Activated CD4-positive, alpha-beta memory T cell treated with anti-CD3 and anti-CD28 coated beads, Interleukin-2, amount 10 ng/mL, durations not matched to agents 7 days and 5 days (primary cell): ENCODE data around the gene LRRC59. TPM values are rescaled to one million over a fixed set of nuclear protein-coding genes. Genes with fewer than 3 reads are reported as not detected.
A peak's percentile ranks its signal among the peaks of the same experiment; 100 is the strongest.

Experiments used
- CTCF ChIA-PET: fragments of 350-600 bp; sonication (Branson Sonifier 250); formaldehyde crosslinking; loops from one replicate; lab custom pipeline; 2021; ENCODE audit warnings: antibody characterized with exemption, inconsistent platforms; lab: Charles Lee
- POLR2A ChIA-PET: fragments of 350-600 bp; sonication (Branson Sonifier 250); formaldehyde crosslinking; loops from one replicate; lab custom pipeline; 2021; ENCODE audit warnings: antibody characterized with exemption; lab: Charles Lee
- DNase-seq: peaks from one replicate; pipeline ENCODE4 v3.0.0-alpha.2; 2020
- H3K27ac Mint-ChIP-seq: one replicate; pipeline ENCODE4 v1.8.0; 2021; ENCODE audit warnings: mild to moderate bottlenecking, mixed read lengths
- H3K27me3 Mint-ChIP-seq: one replicate; pipeline ENCODE4 v1.8.0; 2021; ENCODE audit warnings: mixed read lengths
- H3K36me3 Mint-ChIP-seq: one replicate; pipeline ENCODE4 v1.8.0; 2021; ENCODE audit warnings: low read depth, mixed read lengths
- H3K4me1 Mint-ChIP-seq: one replicate; pipeline ENCODE4 v1.8.0; 2021; ENCODE audit warnings: mixed read lengths
- H3K4me3 Mint-ChIP-seq: one replicate; pipeline ENCODE4 v1.8.0; 2021; ENCODE audit warnings: mild to moderate bottlenecking, mixed read lengths
- H3K9me3 Mint-ChIP-seq: one replicate; pipeline ENCODE4 v1.8.0; 2021; ENCODE audit warnings: mixed read lengths
- total RNA-seq, 2 experiments: library from RNA; stranded (reverse); gene quantifications; one replicate each; pipeline ENCODE4 v1.2.3, GENCODE V29; 2021

Gene LRRC59
- total RNA-seq, 2 experiments from 2014 or later = 67.1 to 68.9 TPM

DNA sequence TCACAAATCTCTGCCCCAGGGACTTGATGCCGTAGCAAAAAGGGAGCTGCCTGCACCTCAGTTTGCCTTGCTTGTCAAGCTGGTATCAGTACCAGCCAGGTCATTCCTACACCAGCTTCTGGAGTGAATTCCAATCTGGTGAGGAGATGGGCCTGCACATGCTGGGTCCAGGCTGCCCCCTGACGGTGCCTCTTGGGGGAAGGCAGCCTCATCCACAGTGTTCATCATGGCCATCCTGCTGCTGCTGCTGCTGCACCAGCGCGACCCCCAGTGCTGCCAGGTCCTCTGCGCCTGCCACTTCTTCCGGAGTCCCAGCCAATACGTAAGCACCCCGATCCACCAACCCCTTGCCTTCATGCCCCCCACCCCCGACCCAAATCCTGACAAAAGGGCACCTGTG is 32.6 kb downstream of the LRRC59 start:
- peaks cover 35% of the 10 kb centered on the region for H3K36me3 Mint-ChIP-seq
- CTCF ChIA-PET = interaction anchor here (2.6 kb wide), 1 partner anchor 33 kb away, joined by 12 read pairs; the partner anchor contains the start of gene LRRC59
- H3K4me3 Mint-ChIP-seq = no peak overlapping the region
- H3K4me1 Mint-ChIP-seq = peaks cover 7% of the 10 kb centered on the region
- no peaks in the 10 kb centered on the region for H3K9me3 Mint-ChIP-seq
- no peak overlapping the region for H3K27ac Mint-ChIP-seq
- POLR2A ChIA-PET = interaction anchor here (0.6 to 7.7 kb wide), 5 partner anchors 6 to 32 kb away, joined by 3 to 78 read pairs (median 13); partner anchors contain the start of genes EME1, LRRC59 and MRPL27
- no peak for DNase-seq
- no peaks in the 10 kb centered on the region for H3K27me3 Mint-ChIP-seq

- DNase-seq = no peak
- no peak overlapping the region for H3K4me3 Mint-ChIP-seq
- H3K27ac Mint-ChIP-seq = no peak overlapping the region
- peaks cover 7% of the 10 kb centered on the region for H3K4me1 Mint-ChIP-seq
- ChIA-PET CTCF (interaction anchor here (2.6 to 4.7 kb wide), 2 partner anchors 33 to 34 kb away, joined by 12 to 75 read pairs; partner anchors contain the start of gene LRRC59), POLR2A (interaction anchor here (1.0 to 7.7 kb wide), 4 partner anchors 7 to 33 kb away, joined by 3 to 78 read pairs (median 58); partner anchors contain the start of genes EME1, LRRC59, MRPL27 and XYLT2)
- H3K9me3 Mint-ChIP-seq = no peaks in the 10 kb centered on the region
- H3K27me3 Mint-ChIP-seq = no peaks in the 10 kb centered on the region
- peaks cover 28% of the 10 kb centered on the region for H3K36me3 Mint-ChIP-seq
Measured at GRCh38 chr17:50364061-50364458, 33.3 kb downstream of the LRRC59 start.

GRCh38 chr17:50363217-50364060 is 33.9 kb downstream of the LRRC59 start:
- Mint-ChIP-seq H3K9me3 (no peaks in the 10 kb centered on the region), H3K27ac (no peak overlapping the region), H3K4me3 (no peak overlapping the region), H3K36me3 (peaks cover 24% of the 10 kb centered on the region), H3K27me3 (no peaks in the 10 kb centered on the region), H3K4me1 (peaks cover 7% of the 10 kb centered on the region)
- no peak for DNase-seq
- ChIA-PET CTCF (interaction anchor here (1.4 to 4.7 kb wide), 10 partner anchors 8 to 119 kb away, joined by 5 to 75 read pairs (median 16); partner anchors contain the start of genes EME1, LRRC59, MRPL27 and RSAD1), POLR2A (interaction anchor here (0.7 to 7.7 kb wide), 5 partner anchors 8 to 63 kb away, joined by 3 to 78 read pairs (median 55); partner anchors contain the start of genes EME1, LRRC59, MRPL27 and XYLT2)

DNA sequence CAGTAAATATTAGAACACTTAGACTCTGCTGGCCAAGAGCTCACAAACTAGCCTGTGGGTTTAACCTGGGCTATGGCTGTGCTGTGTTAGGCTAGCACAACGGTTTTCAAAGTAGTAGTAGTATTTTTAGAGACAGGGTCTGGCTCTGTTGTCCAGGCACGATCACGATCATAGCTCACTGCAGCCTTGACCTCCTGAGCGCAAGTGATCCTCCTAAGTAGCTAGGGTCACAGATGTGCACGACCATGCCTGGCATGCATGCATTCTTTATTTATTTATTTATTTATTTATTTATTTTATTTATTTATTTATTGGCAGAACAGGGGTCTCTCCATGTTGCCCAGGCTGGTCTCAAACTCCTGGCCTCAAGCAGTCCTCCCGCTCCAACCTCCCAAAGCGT is 34.7 kb downstream of the LRRC59 start:
- ChIA-PET CTCF (interaction anchor here (0.5 to 4.7 kb wide), 30 partner anchors 8 to 265 kb away, joined by 3 to 75 read pairs (median 6); partner anchors contain the start of genes COL1A1, EME1, LRRC59 and MRPL27), POLR2A (interaction anchor here (0.9 to 7.7 kb wide), 7 partner anchors 8 to 149 kb away, joined by 3 to 78 read pairs (median 5); partner anchors contain the start of genes EME1, LRRC59, MRPL27 and XYLT2)
- Mint-ChIP-seq H3K4me1 (peaks cover 7% of the 10 kb centered on the region), H3K9me3 (no peaks in the 10 kb centered on the region), H3K4me3 (no peak overlapping the region), H3K36me3 (peaks cover 23% of the 10 kb centered on the region), H3K27me3 (no peaks in the 10 kb centered on the region), H3K27ac (no peak overlapping the region)
- DNase-seq = no peak

DNA sequence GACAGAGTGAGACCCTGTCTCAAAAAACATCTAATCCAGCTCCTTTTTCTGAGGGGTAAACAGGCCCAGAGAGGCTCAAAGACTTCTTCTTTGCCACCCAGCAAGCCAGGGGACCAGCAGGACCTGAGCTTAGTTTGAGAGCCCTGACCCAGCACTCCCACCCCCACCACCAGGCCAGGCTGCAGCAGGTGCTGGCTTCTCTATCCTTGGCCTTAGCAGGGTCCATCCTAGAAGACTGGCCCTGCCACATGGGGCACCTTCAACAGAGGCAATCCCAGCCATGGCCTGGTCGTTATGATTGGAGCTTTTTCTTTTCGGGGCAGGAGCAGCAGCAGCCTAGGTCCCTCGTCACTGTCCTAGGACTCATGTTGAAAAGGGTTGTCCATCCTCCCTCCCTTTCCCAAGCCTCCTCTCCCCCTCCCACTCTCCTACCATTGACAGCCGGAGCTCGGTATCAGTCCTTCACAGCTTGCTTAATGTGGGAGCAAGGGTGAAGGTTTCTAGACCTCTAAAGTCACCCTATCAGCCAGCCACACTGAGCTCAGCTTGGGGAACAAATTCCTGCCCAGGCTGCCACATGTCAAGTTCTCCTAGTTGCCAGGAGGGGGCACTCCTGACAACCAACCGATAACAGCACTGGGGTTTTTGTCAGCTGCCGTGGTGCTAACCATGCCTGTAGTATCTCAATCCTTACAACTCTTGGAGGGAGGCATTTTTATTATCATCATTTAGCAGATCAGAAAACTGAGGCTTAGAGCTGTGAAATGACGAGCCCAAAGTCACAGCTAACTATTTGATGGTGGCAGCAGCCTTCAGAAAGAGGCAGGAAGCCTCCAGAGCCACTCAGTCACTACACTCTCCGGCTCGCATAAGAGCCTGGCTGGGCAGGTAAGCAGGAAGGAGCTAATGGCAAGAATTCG is 35.5 kb downstream of the LRRC59 start:
- H3K4me3 Mint-ChIP-seq = no peak overlapping the region
- POLR2A ChIA-PET = interaction anchor here (0.9 to 7.7 kb wide), 7 partner anchors 9 to 150 kb away, joined by 3 to 78 read pairs (median 5); partner anchors contain the start of genes EME1, LRRC59, MRPL27 and XYLT2

DNA sequence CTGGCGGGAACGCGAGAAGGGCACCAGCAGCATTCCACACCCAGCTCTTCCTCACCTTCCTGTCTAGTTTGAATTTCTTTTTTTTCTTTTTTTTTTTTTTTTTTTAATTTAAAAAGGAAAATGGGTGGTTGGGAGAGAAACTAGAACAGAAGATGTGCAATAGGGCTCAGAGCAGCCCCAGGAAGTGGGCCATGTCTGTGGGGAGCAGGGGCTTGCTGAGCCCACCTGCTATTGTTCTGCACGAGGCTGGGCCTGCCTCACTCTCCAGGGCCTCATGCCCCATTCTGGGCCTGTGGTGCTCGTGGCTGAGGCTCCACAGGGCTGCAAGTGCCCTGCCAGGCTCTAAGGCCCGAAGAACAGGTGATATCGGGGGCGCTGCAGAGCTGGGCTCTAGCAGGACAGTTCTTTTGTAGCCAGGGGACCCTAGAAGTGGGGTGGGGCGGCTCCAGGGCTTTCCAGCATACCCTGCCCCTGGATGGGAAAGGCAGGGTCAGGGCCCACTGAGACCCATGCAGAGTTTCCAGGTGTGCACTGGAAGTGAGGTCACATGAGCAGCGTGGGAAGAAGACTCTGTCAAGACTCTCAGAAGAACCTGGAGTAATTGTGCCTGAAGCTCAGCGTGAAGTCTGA is 36.7 kb downstream of the LRRC59 start:
- no peak overlapping the region for H3K4me3 Mint-ChIP-seq

More for the DNA sequence above, 35.5 kb downstream of the LRRC59 start:
- peak overlapping the region; percentile 55 for H3K27ac Mint-ChIP-seq
- CTCF ChIA-PET = interaction anchor here (0.5 to 4.7 kb wide), 34 partner anchors 9 to 267 kb away, joined by 3 to 75 read pairs (median 5); partner anchors contain the start of genes COL1A1, EME1, LRRC59 and MRPL27
- DNase-seq = peak; percentile 65
- peaks cover 24% of the 10 kb centered on the region for H3K36me3 Mint-ChIP-seq
- H3K27me3 Mint-ChIP-seq = no peaks in the 10 kb centered on the region
- no peaks in the 10 kb centered on the region for H3K9me3 Mint-ChIP-seq
- H3K4me1 Mint-ChIP-seq = peaks cover 7% of the 10 kb centered on the region

DNA sequence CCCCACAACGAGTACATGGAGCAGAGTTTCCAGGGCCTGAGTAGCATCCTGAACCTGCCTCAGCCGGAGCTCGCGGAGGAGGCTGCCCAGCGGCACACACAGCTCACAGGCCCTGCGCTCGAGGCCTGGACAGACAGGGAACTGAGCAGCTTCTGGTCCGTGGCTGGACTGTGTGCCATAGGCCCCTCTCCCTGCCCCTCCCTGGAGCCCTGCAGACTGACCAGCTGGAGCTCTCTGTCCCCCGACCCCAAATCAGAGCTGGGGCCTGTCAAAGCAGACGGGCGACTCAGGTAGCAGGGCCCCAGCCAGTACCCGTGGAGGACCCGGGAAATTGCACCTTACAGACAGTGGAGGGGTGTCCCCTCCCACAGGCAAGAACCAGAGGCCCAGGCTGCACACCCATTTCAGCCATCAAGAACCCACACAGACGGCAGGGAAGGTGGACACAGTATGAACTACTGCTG is 37.3 kb downstream of the LRRC59 start:
- Mint-ChIP-seq H3K4me1 (peaks cover 7% of the 10 kb centered on the region), H3K27ac (no peak overlapping the region), H3K27me3 (no peaks in the 10 kb centered on the region), H3K4me3 (no peak overlapping the region), H3K9me3 (no peaks in the 10 kb centered on the region), H3K36me3 (peaks cover 31% of the 10 kb centered on the region)
- CTCF ChIA-PET = interaction anchor here (1.1 to 4.7 kb wide), 5 partner anchors 12 to 119 kb away, joined by 3 to 75 read pairs (median 24); partner anchors contain the start of genes LRRC59, RSAD1 and XYLT2
- POLR2A ChIA-PET = interaction anchor here (1.2 to 7.7 kb wide), 3 partner anchors 11 to 37 kb away, joined by 3 to 78 read pairs (median 60); partner anchors contain the start of genes EME1, LRRC59, MRPL27 and XYLT2
- DNase-seq = no peak

More for the DNA sequence above, 36.7 kb downstream of the LRRC59 start:
- H3K4me1 Mint-ChIP-seq = peaks cover 7% of the 10 kb centered on the region
- H3K27ac Mint-ChIP-seq = no peak overlapping the region
- POLR2A ChIA-PET = interaction anchor here (5.7 to 7.7 kb wide), 3 partner anchors 10 to 36 kb away, joined by 55 to 78 read pairs (median 60); partner anchors contain the start of genes EME1, LRRC59, MRPL27 and XYLT2
- H3K9me3 Mint-ChIP-seq = no peaks in the 10 kb centered on the region
- no peaks in the 10 kb centered on the region for H3K27me3 Mint-ChIP-seq
- peaks cover 29% of the 10 kb centered on the region for H3K36me3 Mint-ChIP-seq
- CTCF ChIA-PET = interaction anchor here (0.6 to 4.7 kb wide), 16 partner anchors 9 to 268 kb away, joined by 3 to 75 read pairs (median 7); partner anchors contain the start of genes COL1A1, EME1, LRRC59 and MRPL27
- DNase-seq = no peak

- CTCF ChIA-PET = interaction anchor here (1.1 to 4.7 kb wide), 4 partner anchors 13 to 48 kb away, joined by 3 to 75 read pairs (median 4); partner anchors contain the start of gene LRRC59
- Mint-ChIP-seq H3K9me3 (no peaks in the 10 kb centered on the region), H3K27me3 (no peaks in the 10 kb centered on the region), H3K36me3 (peaks cover 35% of the 10 kb centered on the region), H3K27ac (no peak overlapping the region), H3K4me3 (no peak overlapping the region), H3K4me1 (peaks cover 7% of the 10 kb centered on the region)
- DNase-seq = no peak
- POLR2A ChIA-PET = interaction anchor here (1.2 to 7.7 kb wide), 3 partner anchors 10 to 38 kb away, joined by 3 to 78 read pairs (median 60); partner anchors contain the start of genes EME1, LRRC59, MRPL27 and XYLT2
Measured at GRCh38 chr17:50359005-50359699, 38.2 kb downstream of the LRRC59 start.

GRCh38 chr17:50358177-50358576 is 39.1 kb downstream of the LRRC59 start:
- Mint-ChIP-seq H3K4me1 (peaks cover 7% of the 10 kb centered on the region), H3K9me3 (no peaks in the 10 kb centered on the region), H3K36me3 (peaks cover 39% of the 10 kb centered on the region), H3K27me3 (no peaks in the 10 kb centered on the region), H3K4me3 (no peak overlapping the region), H3K27ac (no peak overlapping the region)
- DNase-seq = no peak
- CTCF ChIA-PET = interaction anchor here (1.2 kb wide), 1 partner anchor 16 kb away, joined by 3 read pairs; no protein-coding TSS in a partner anchor
- POLR2A ChIA-PET = interaction anchor here (6.0 to 7.7 kb wide), 2 partner anchors 9 to 13 kb away, joined by 60 to 78 read pairs; partner anchors contain the start of genes EME1, MRPL27 and XYLT2

DNA sequence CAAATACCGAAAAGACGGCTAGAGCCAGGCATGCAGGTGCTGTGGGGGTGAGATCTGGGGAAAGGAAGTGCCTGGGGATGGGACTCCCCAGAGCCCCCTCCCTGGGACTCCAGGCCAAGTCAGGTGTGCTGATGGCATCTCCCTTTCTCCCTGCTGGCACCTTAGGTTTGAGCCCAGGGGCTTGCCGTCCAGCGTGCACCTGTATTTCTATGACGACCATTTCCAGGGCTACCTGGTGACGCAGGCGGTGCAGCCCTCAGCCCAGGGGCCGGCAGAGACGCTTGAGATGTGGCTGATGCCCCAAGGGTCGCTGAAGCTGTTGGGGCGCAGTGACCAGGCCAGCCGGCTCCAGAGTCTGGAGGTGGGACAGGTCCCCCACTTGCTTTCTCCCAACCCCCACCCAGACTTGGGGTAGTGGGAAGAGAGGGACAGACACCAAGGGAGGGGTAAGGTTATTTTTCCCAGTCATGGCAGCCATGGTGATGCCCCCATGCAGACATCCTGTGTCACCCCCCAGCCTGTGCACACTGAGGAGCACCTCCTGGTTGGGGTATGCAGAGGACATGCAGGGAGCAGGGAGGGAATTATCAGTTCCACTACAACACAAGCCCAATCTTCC is 40.3 kb downstream of the LRRC59 start:
- Mint-ChIP-seq H3K27me3 (no peaks in the 10 kb centered on the region), H3K9me3 (no peaks in the 10 kb centered on the region), H3K4me1 (peaks cover 2% of the 10 kb centered on the region), H3K4me3 (no peak overlapping the region), H3K36me3 (peaks cover 40% of the 10 kb centered on the region), H3K27ac (no peak overlapping the region)
- no peak for DNase-seq
- ChIA-PET POLR2A (no interaction called here), CTCF (no interaction called here)
